ENCODE measurements around the gene ACSS2.

- no peak for TF ChIP-seq POLR2AphosphoS5 (IDR thresholded peaks at IDR 0.05)
- no peak for TF ChIP-seq CTCF (IDR thresholded peaks at IDR 0.05 in 8 of 11, conservative IDR thresholded peaks at IDR 0.05 in 3 of 11)
- no peak for TF ChIP-seq POLR2A (IDR thresholded peaks at IDR 0.05)
Observed at GRCh38 chr20:34970193-34970840, 93.9 kb downstream of the ACSS2 start.

Data from spleen (tissue), 7 donors.